Measurements from ENCODE around the gene RBMS1. TPM values are rescaled to one million over a fixed set of nuclear protein-coding genes. Genes with fewer than 3 reads are reported as not detected.

RBMS1 gene
- polyA plus RNA-seq, 3 donors: 129 to 146 (median 130) TPM

GRCh38 chr2:160390544-160391455 is 102.8 kb downstream of the RBMS1 start:
- no peak for DNase-seq (ENCODE audit: low read depth in 3 of 3, low spot score in 2 of 3)

- DNase-seq (ENCODE audit: low read depth in 3 of 3, low spot score in 2 of 3): no peak
These were observed 103.7 kb downstream of the RBMS1 start for GRCh38 chr2:160389875-160390274.

GRCh38 chr2:160388464-160389263 is 104.9 kb downstream of the RBMS1 start:
- DNase-seq (ENCODE audit: low read depth in 3 of 3, low spot score in 2 of 3): no peak

- DNase-seq (ENCODE audit: low read depth in 3 of 3, low spot score in 2 of 3): no peak
These were observed 105.9 kb downstream of the RBMS1 start for GRCh38 chr2:160387558-160388262.

GRCh38 chr2:160384791-160385190 is 108.8 kb downstream of the RBMS1 start:
- DNase-seq (ENCODE audit: low read depth in 3 of 3, low spot score in 2 of 3): no peak

- DNase-seq (ENCODE audit: low read depth in 3 of 3, low spot score in 2 of 3): no peak
These were observed 112.1 kb downstream of the RBMS1 start for GRCh38 chr2:160381425-160381951.

- DNase-seq (ENCODE audit: low read depth in 3 of 3, low spot score in 2 of 3): no peak
These were observed 113.0 kb downstream of the RBMS1 start for GRCh38 chr2:160380611-160381010.

- DNase-seq (ENCODE audit: low read depth in 3 of 3, low spot score in 2 of 3): no peak
These were observed 113.5 kb downstream of the RBMS1 start for GRCh38 chr2:160380000-160380570.

GRCh38 chr2:160379399-160379798 is 114.2 kb downstream of the RBMS1 start:
- no peak for DNase-seq (ENCODE audit: low read depth in 3 of 3, low spot score in 2 of 3)

GRCh38 chr2:160377204-160377995 is 116.2 kb downstream of the RBMS1 start:
- DNase-seq (ENCODE audit: low read depth in 3 of 3, low spot score in 2 of 3): no peak

- DNase-seq (ENCODE audit: low read depth in 3 of 3, low spot score in 2 of 3): no peak
These were observed 117.0 kb downstream of the RBMS1 start for GRCh38 chr2:160376576-160376975.

- DNase-seq (ENCODE audit: low read depth in 3 of 3, low spot score in 2 of 3): no peak
These were observed 117.7 kb downstream of the RBMS1 start for GRCh38 chr2:160375802-160376469.

- no peak for DNase-seq (ENCODE audit: low read depth in 3 of 3, low spot score in 2 of 3)
These were observed 118.6 kb downstream of the RBMS1 start for GRCh38 chr2:160375037-160375436.

- no peak for DNase-seq (ENCODE audit: low read depth in 3 of 3, low spot score in 2 of 3)
These were observed 119.9 kb downstream of the RBMS1 start for GRCh38 chr2:160373666-160374065.

GRCh38 chr2:160373263-160373662 is 120.3 kb downstream of the RBMS1 start:
- no peak for DNase-seq (ENCODE audit: low read depth in 3 of 3, low spot score in 2 of 3)

GRCh38 chr2:160372585-160372984 is 121.0 kb downstream of the RBMS1 start:
- DNase-seq (ENCODE audit: low read depth in 3 of 3, low spot score in 2 of 3): no peak

GRCh38 chr2:160372010-160372356 is 121.6 kb downstream of the RBMS1 start:
- no peak for DNase-seq (ENCODE audit: low read depth in 3 of 3, low spot score in 2 of 3)

- no peak for DNase-seq (ENCODE audit: low read depth in 3 of 3, low spot score in 2 of 3)
These were observed 122.2 kb downstream of the RBMS1 start for GRCh38 chr2:160371251-160372009.
